Mammary epithelial cell (primary cell): ENCODE data around the gene ROBO3.

ENCODE experiments used
- EZH2 ChIP-seq: IDR thresholded peaks from 2 replicates; pipeline ENCODE4 v1.6.1; 2012; ENCODE audit warnings: low read length, inconsistent platforms, borderline replicate concordance
- TF ChIP-seq, protein P1 (sequence below), 2 donors: IDR thresholded peaks in 1 of 2; conservative IDR thresholded peaks in 1 of 2; 2 replicates each; pipeline ENCODE4 v1.5.1; 2011 to 2012; ENCODE audit warnings: inconsistent platforms in 2 of 2, low read length in 2 of 2, mild to moderate bottlenecking in 2 of 2, control low read depth in 1 of 2, low read depth in 1 of 2; ENCODE audit not compliant: insufficient read depth in 1 of 2; ENCODE audit errors: extremely low read depth in 1 of 2

DNA sequence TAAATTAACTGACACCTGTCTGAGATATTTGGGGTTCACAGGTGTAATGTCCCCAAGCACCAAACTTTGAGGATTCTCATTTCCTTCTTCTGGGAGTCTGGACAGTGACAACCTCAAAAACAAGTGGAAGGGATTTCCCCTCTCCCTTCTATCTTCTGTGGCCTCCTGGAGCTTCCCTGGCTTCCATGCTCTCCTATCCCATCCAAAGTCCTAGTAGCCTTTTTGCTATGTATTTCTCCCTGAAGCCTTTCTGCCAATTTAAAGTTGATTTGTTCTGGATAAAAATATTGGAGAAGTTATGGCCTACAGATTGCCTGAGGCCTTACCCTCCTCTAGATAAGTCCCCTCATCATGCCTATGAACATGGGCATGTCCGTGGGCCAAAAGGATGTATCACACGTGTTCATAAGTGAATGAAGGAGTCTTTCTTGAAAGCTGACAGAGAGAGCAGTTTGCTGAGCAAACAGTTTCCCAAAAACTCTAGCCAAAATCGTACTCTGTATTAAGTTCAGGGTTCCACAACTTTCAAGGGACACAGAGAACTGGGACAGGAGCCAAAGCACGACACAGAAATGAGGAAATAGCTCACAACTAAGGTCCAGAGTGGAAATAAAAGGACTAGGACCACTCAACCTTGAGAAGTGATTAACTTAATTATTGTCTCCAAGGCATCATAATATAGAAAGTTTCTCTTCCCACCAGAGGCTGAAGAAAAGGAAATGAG is 63.9 kb downstream of the ROBO3 start:
- TF ChIP-seq, protein P1, sequence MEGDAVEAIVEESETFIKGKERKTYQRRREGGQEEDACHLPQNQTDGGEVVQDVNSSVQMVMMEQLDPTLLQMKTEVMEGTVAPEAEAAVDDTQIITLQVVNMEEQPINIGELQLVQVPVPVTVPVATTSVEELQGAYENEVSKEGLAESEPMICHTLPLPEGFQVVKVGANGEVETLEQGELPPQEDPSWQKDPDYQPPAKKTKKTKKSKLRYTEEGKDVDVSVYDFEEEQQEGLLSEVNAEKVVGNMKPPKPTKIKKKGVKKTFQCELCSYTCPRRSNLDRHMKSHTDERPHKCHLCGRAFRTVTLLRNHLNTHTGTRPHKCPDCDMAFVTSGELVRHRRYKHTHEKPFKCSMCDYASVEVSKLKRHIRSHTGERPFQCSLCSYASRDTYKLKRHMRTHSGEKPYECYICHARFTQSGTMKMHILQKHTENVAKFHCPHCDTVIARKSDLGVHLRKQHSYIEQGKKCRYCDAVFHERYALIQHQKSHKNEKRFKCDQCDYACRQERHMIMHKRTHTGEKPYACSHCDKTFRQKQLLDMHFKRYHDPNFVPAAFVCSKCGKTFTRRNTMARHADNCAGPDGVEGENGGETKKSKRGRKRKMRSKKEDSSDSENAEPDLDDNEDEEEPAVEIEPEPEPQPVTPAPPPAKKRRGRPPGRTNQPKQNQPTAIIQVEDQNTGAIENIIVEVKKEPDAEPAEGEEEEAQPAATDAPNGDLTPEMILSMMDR (conservative IDR thresholded peaks at IDR 0.05 in 1 of 2, IDR thresholded peaks at IDR 0.05 in 1 of 2; ENCODE audit: extremely low read depth in 1 of 2, insufficient read depth in 1 of 2, low read depth in 1 of 2, low read length in 2 of 2): no peak
- TF ChIP-seq EZH2: no peak
